Mesenchymal stem cell (in vitro differentiated cells and primary cell): ENCODE measurements around the gene CBLN4.

Experiments
- DNase-seq: peaks from one replicate; pipeline ENCODE4 v3.0.0-alpha.2; 2013
- H2AFZ ChIP-seq: one replicate; pipeline ENCODE4 v1.6.1; 2013; ENCODE audit warnings: low read depth, mild to moderate bottlenecking, control low read depth, inconsistent platforms, low read length, moderate library complexity
- H2AK5ac ChIP-seq: 2 replicates; pipeline ENCODE4 v1.6.1; 2013; ENCODE audit warnings: low read length, moderate library complexity, mild to moderate bottlenecking, inconsistent platforms; ENCODE audit not compliant: severe bottlenecking
- H2BK120ac ChIP-seq: one replicate; pipeline ENCODE4 v1.6.1; 2013; ENCODE audit warnings: low read depth, mild to moderate bottlenecking, inconsistent platforms, low read length, moderate library complexity
- H2BK12ac ChIP-seq, 2 experiments: one replicate each; pipeline ENCODE4 v1.6.1; 2013; ENCODE audit warnings: inconsistent platforms in 2 of 2, low read length in 2 of 2, mild to moderate bottlenecking in 2 of 2, moderate library complexity in 2 of 2, control low read depth in 1 of 2
- H2BK15ac ChIP-seq: one replicate; pipeline ENCODE4 v1.6.1; 2013; ENCODE audit warnings: mild to moderate bottlenecking, low read depth, inconsistent platforms; ENCODE audit not compliant: poor library complexity, severe bottlenecking
- H2BK5ac ChIP-seq: 2 replicates; pipeline ENCODE4 v1.6.1; 2013; ENCODE audit warnings: low read depth, mild to moderate bottlenecking, low read length, control low read depth, inconsistent platforms; ENCODE audit not compliant: poor library complexity, severe bottlenecking
- H3K14ac ChIP-seq, 2 experiments: one replicate each; pipeline ENCODE4 v1.6.1; 2013; ENCODE audit warnings: inconsistent platforms in 2 of 2, low read length in 2 of 2, control low read depth in 1 of 2, mild to moderate bottlenecking in 1 of 2, moderate library complexity in 1 of 2
- H3K18ac ChIP-seq, 2 experiments: one replicate each; pipeline ENCODE4 v1.6.1; 2013; ENCODE audit warnings: inconsistent platforms in 2 of 2, low read length in 2 of 2, control low read depth in 1 of 2, low read depth in 1 of 2, mild to moderate bottlenecking in 1 of 2
- H3K23ac ChIP-seq, 2 experiments: one replicate each; pipeline ENCODE4 v1.6.1; 2013; ENCODE audit warnings: inconsistent platforms in 2 of 2, low read length in 2 of 2, mild to moderate bottlenecking in 2 of 2, moderate library complexity in 2 of 2, control low read depth in 1 of 2
- H3K27ac ChIP-seq: 2 replicates; pipeline ENCODE4 v1.5.1; 2013; ENCODE audit warnings: mild to moderate bottlenecking, moderate library complexity, low read length, control low read depth, inconsistent platforms; ENCODE audit not compliant: poor library complexity, severe bottlenecking
- H3K27me3 ChIP-seq, 2 experiments: 2 replicates each; pipeline versions ENCODE4 v1.6.1 to v1.7.0; 2013; ENCODE audit warnings: low read length in 2 of 2, mild to moderate bottlenecking in 2 of 2, moderate library complexity in 2 of 2, control low read depth in 1 of 2, inconsistent platforms in 1 of 2; ENCODE audit not compliant: control insufficient read depth in 1 of 2, insufficient read depth in 1 of 2
- H3K36me3 ChIP-seq, 2 experiments: 2 replicates each; pipeline versions ENCODE4 v1.6.1 to v1.7.0; 2013; ENCODE audit warnings: low read length in 2 of 2, control low read depth in 1 of 2, inconsistent platforms in 1 of 2, low read depth in 1 of 2, mild to moderate bottlenecking in 1 of 2; ENCODE audit not compliant: insufficient read depth in 2 of 2, control insufficient read depth in 1 of 2
- H3K4ac ChIP-seq, 2 experiments: one replicate each; pipeline ENCODE4 v1.6.1; 2013; ENCODE audit warnings: inconsistent platforms in 2 of 2, low read length in 2 of 2, mild to moderate bottlenecking in 2 of 2, moderate library complexity in 2 of 2, control low read depth in 1 of 2, low read depth in 1 of 2
- H3K4me1 ChIP-seq: 2 replicates; pipeline ENCODE4 v1.6.1; 2013; ENCODE audit warnings: low read depth, low read length, control low read depth; ENCODE audit not compliant: control insufficient read depth, insufficient read depth
- H3K4me2 ChIP-seq: 2 replicates; pipeline ENCODE4 v1.6.1; 2013; ENCODE audit warnings: low read length, mild to moderate bottlenecking, inconsistent platforms; ENCODE audit not compliant: poor library complexity, severe bottlenecking
- H3K4me3 ChIP-seq, 2 experiments: 2 replicates each; pipeline versions ENCODE4 v1.5.1 to v1.7.0; 2013; ENCODE audit warnings: low read length in 2 of 2, mild to moderate bottlenecking in 2 of 2, control low read depth in 1 of 2, low read depth in 1 of 2; ENCODE audit not compliant: insufficient read depth in 1 of 2
- H3K79me1 ChIP-seq: replicated peaks from 2 replicates; pipeline ENCODE4 v1.6.1; 2013; ENCODE audit warnings: mild to moderate bottlenecking, control low read depth, low read length, inconsistent platforms; ENCODE audit not compliant: poor library complexity, severe bottlenecking
- H3K9ac ChIP-seq: 2 replicates; pipeline ENCODE4 v1.7.0; 2013; ENCODE audit warnings: mild to moderate bottlenecking, low read length, moderate library complexity
- H3K9me3 ChIP-seq: 2 replicates; pipeline ENCODE4 v1.7.0; 2013; ENCODE audit warnings: mild to moderate bottlenecking, low read length; ENCODE audit not compliant: control insufficient read depth
- H4K8ac ChIP-seq: one replicate; pipeline ENCODE4 v1.6.1; 2013; ENCODE audit warnings: inconsistent platforms, mild to moderate bottlenecking, low read length, moderate library complexity
- H4K91ac ChIP-seq: one replicate; pipeline ENCODE4 v1.6.1; 2013; ENCODE audit warnings: mild to moderate bottlenecking, low read length, inconsistent platforms
- WGBS: methylation state at CpG from one replicate; pipeline ENCODE4 v1.1.7; 2013; ENCODE audit warnings: mixed read lengths; 5-methylcytosine and 5-hydroxymethylcytosine counted together

CBLN4 gene

DNA sequence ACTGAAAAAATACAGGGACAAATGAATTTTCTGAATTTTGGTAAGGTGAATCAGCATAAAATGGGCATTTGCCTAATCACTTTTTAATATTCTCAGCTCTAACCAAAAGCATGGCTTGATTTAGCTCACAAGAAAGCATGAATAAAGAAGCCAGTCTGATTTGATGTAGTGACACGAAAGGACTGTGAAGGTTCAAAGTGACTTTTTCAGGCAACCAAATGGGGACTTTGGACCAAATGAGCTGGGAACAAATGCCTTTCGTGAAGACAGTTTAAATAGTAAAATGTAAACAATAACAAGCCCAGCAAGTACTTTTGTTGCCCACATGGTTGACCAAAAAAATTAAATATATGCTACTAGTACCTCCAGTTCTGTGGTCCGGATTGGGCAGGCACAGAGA is 12.9 kb upstream of the CBLN4 start:
- Histone ChIP-seq H3K4me3 (no peak overlapping the region), H3K79me1 (no peaks in the 10 kb centered on the region), H3K27ac (no peak overlapping the region), H3K9ac (no peak overlapping the region), H2BK15ac (no peak overlapping the region), H3K36me3 (no peaks in the 10 kb centered on the region), H2AK5ac (no peak overlapping the region), H4K91ac (no peak overlapping the region), H3K9me3 (peaks cover 7% of the 10 kb centered on the region), H3K4me1 (no peaks in the 10 kb centered on the region), H3K4me2 (no peak overlapping the region), H3K4ac (no peak overlapping the region), H2BK120ac (no peak overlapping the region), H2BK5ac (no peak overlapping the region), H2BK12ac (no peak overlapping the region), H2AFZ (no peak overlapping the region), H4K8ac (no peak overlapping the region), H3K14ac (no peak overlapping the region), H3K18ac (no peak overlapping the region), H3K23ac (no peak overlapping the region), H3K27me3 (no peaks in the 10 kb centered on the region)
- WGBS = 44% methylated on average over 2 of the region's 3 CpGs
- no peak for DNase-seq

DNA sequence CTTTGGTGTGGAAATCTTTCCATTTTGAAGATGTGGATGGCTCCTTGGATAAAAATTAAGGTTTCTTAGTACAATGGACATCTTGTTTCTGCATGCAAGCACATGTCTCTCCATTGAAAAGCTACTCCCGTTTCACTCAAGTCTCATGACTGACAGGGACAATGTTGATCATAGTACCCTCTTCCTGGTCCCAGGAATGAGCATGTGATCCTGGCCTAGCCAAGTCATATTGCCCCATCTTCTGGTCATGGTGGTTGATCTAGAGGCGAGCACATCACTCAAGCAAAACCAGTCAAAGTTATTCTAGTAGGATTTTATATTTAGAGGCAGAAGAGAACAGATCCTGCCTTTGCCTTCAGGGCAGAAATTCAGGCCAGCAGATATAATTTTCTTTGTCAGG is 12.2 kb upstream of the CBLN4 start:
- Histone ChIP-seq H3K4me1 (no peaks in the 10 kb centered on the region), H2BK15ac (no peak overlapping the region), H3K36me3 (no peaks in the 10 kb centered on the region), H3K9me3 (peaks cover 13% of the 10 kb centered on the region), H2BK120ac (no peak overlapping the region), H3K4me3 (no peak overlapping the region), H3K4ac (no peak overlapping the region), H3K79me1 (no peaks in the 10 kb centered on the region), H3K9ac (no peak overlapping the region), H2AFZ (no peak overlapping the region), H2BK5ac (no peak overlapping the region), H3K18ac (no peak overlapping the region), H2AK5ac (no peak overlapping the region), H3K27ac (no peak overlapping the region), H4K91ac (no peak overlapping the region), H4K8ac (no peak overlapping the region), H2BK12ac (no peak overlapping the region), H3K23ac (no peak overlapping the region), H3K4me2 (no peak overlapping the region), H3K27me3 (no peaks in the 10 kb centered on the region), H3K14ac (no peak overlapping the region)
- WGBS = 68% methylated on average over 1 of the region's 2 CpGs
- no peak for DNase-seq

DNA sequence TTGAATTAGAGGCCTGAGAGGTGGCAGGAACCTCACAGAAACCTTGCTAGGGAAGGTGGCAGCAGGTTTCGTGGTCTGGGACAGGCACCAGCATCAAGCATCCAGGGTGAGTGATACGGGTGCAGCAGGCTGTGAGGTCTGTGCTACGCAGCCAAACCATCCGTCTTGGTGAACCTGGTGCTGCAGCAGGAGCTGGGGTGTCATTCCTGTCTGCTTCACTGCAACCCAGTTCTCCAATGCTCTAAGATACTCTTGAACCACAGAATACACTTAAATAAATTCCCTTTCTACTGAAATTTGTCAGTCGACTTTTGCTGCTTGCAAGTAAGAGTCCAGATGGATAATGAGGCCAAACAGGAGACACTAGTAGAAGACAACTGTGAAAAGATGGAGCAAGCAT is 9.7 kb upstream of the CBLN4 start:
- H3K27me3 ChIP-seq = no peaks in the 10 kb centered on the region
- no peak overlapping the region for H2BK15ac ChIP-seq
- no peak overlapping the region for H2BK120ac ChIP-seq
- H2AK5ac ChIP-seq = no peak overlapping the region
- H2BK12ac ChIP-seq = no peak overlapping the region
- no peak overlapping the region for H3K14ac ChIP-seq
- no peak overlapping the region for H3K4me2 ChIP-seq
- no peak for DNase-seq
- no peak overlapping the region for H3K23ac ChIP-seq
- 58% methylated on average over 5 of the region's 5 CpGs for WGBS
- H3K18ac ChIP-seq = no peak overlapping the region
- no peak overlapping the region for H4K8ac ChIP-seq
- no peaks in the 10 kb centered on the region for H3K36me3 ChIP-seq
- no peak overlapping the region for H3K27ac ChIP-seq
- H3K4me3 ChIP-seq = no peak overlapping the region
- H3K4me1 ChIP-seq = no peaks in the 10 kb centered on the region
- H3K9ac ChIP-seq = no peak overlapping the region
- no peak overlapping the region for H2BK5ac ChIP-seq
- H3K4ac ChIP-seq = no peak overlapping the region
- peaks cover 17% of the 10 kb centered on the region for H3K9me3 ChIP-seq
- no peak overlapping the region for H4K91ac ChIP-seq
- no peaks in the 10 kb centered on the region for H3K79me1 ChIP-seq
- H2AFZ ChIP-seq = no peak overlapping the region

DNA sequence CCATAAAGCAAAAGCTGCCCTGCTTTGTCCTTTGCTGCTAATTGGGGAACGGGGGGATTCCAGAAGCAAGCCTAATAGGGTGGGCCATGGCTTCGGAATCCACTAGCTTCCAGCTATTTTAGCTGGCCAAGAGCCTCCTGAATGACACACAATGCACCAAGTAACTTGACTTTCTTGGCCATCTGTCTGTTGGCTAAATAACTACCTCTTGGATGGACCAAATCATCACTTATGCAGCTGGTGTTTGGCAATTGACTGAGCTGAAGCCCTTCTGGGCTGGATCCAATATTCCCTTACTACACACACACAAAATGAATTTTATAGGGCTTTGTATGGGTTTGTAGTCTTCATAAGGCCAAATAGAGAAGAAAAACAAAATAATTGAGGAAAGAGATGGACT is 8.8 kb upstream of the CBLN4 start:
- Histone ChIP-seq H3K9ac (no peak overlapping the region), H3K79me1 (no peaks in the 10 kb centered on the region), H3K23ac (no peak overlapping the region), H2AFZ (no peak overlapping the region), H2BK5ac (no peak overlapping the region), H3K14ac (no peak overlapping the region), H3K4me1 (no peaks in the 10 kb centered on the region), H3K36me3 (no peaks in the 10 kb centered on the region), H2AK5ac (no peak overlapping the region), H3K4me3 (no peak overlapping the region), H4K91ac (no peak overlapping the region), H3K9me3 (peaks cover 17% of the 10 kb centered on the region), H2BK15ac (no peak overlapping the region), H2BK120ac (no peak overlapping the region), H3K18ac (no peak overlapping the region), H3K4ac (no peak overlapping the region), H3K27me3 (no peaks in the 10 kb centered on the region), H2BK12ac (no peak overlapping the region), H4K8ac (no peak overlapping the region), H3K27ac (no peak overlapping the region), H3K4me2 (no peak overlapping the region)
- DNase-seq = no peak
- 33% methylated on average over 2 of the region's 2 CpGs for WGBS
